GF-D8 (cell line): ENCODE measurements around the gene CST7.
"Not testable (repeated sequence)": the region's sequence is repeated elsewhere in the genome, so short reads cannot be mapped to it uniquely, and the experiment has no call there.

Source experiments
- DNase-seq: peaks from one replicate; lab custom pipeline; 2025; lab: John Stamatoyannopoulos, UW

CST7 gene, protein sequence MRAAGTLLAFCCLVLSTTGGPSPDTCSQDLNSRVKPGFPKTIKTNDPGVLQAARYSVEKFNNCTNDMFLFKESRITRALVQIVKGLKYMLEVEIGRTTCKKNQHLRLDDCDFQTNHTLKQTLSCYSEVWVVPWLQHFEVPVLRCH

DNA sequence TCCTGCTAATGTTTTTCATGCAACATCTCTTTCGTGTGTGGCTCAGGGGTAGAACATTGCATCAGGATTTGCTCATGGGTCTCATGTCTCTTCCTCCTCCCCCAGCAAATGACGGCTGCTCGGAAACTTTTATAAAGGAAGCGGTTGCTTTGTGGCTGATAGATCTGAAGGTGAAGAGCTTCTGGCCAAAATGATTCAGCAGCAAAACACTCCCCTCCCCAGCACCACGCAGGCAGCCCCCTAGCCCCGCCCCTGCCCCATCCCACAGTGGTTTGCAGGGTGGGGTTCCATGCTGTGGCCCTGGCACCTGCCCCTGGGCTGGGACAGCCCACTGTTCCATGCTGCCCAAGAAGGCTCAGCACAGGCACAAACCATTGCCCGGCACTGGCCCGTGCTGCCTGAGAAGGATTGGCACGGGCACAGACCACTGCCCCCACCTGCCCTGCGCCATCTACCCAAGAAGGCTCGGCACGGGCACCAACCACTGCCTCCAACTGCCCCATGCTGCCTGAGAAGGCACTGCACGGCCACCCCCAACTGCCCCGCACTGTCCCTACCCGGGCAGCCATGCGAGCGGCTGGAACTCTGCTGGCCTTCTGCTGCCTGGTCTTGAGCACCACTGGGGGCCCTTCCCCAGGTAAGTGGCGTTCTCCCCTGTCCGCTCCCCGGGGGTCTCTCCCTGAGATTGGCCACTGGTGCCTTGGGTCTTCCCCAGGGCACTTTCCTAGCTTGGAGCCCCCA lies at the start of gene CST7:
Gene CST7, plus strand, starts transcription at position 331 of the 741 bp plus-strand sequence. Its CDS starts 237 bp downstream, at position 568.
- peak; percentile 99 for DNase-seq

GRCh38 chr20:24906806-24907205 lies 42.3 kb upstream of the CST7 start:
- no peak for DNase-seq

- DNase-seq, result no peak
Measured at GRCh38 chr20:24908642-24909041, 40.4 kb upstream of the CST7 start.

GRCh38 chr20:24909086-24909780 lies 39.8 kb upstream of the CST7 start:
- no peak for DNase-seq

- DNase-seq, result no peak
Measured at GRCh38 chr20:24909861-24910260, 39.2 kb upstream of the CST7 start.

- DNase-seq, result no peak
Measured at GRCh38 chr20:24910461-24910860, 38.6 kb upstream of the CST7 start.

- no peak for DNase-seq
Measured at GRCh38 chr20:24911461-24911860, 37.6 kb upstream of the CST7 start.

DNA sequence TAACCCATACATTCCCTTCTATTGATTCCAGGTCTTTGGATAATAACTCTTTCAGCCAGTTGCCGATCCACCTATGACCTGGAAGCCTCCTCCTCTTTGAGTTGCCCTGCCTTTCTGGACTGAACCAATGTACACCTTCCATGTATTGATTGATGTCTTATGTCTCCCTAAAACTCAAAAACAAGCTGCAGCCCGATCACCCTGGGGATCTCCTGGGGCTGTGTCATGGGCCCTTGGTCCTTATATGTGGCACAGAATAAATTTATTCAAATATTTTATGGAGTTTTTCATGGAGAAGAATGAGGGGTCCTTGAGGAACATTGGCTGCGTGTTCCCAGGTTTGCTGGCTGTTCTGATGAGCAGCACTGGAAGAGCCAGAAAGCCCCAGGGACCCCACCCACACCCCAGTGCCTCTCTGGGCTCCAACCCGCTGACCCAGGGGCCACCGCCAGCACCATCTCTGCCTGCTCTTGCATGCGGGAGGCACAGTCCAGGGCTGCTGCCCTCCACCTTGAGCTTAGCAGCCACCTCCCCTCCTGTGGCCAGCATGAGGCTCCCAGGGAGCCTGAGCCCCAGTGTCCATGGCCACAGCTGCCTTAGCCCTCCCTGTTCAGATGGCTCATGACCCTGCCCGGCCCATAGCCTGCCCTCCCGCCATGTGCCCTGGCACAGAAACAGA lies 36.5 kb upstream of the CST7 start:
- DNase-seq, result no peak

- no peak for DNase-seq
Measured at GRCh38 chr20:24913076-24913628, 35.9 kb upstream of the CST7 start.

DNA sequence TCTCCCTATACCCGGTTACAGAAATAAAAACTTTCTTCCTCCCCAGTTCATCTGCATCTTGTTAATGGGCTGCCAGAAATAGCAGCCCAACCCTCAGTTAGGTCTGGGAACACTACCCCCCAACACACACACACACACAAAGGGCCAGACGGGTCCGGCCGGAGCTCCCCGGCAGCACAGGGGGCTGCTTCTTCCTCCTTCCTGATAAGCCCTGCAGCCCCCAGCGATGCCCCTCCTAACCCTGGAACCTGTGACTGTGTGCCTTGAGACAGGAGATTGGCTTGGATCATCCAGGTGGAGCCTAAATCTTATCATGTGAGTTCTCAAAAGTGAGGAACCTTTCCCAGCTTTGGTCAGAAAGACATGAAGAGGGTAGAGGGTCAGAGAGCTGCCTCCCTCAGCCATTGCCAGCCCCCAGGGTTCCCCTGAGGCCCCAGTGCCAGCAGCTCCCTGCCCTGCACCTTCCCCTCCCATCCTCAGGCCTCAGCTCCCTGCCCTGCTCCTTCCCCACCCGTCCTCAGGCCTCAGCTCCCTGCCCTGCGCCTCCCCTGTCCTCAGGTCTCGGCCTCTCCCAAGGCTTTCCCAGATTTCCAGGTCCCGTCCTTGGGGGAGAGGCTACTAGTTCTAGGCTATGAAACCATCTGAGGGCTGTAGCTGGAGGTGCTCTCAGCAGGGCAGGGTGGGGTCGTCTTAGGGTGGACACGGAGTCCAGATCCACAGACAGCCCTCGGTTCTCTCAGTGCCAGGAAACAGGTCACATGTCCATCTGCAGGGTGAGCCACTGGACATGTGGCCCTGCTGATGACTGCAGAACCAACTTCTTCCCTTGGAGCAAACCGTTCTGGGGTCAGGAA lies 34.5 kb upstream of the CST7 start:
- no peak for DNase-seq

DNA sequence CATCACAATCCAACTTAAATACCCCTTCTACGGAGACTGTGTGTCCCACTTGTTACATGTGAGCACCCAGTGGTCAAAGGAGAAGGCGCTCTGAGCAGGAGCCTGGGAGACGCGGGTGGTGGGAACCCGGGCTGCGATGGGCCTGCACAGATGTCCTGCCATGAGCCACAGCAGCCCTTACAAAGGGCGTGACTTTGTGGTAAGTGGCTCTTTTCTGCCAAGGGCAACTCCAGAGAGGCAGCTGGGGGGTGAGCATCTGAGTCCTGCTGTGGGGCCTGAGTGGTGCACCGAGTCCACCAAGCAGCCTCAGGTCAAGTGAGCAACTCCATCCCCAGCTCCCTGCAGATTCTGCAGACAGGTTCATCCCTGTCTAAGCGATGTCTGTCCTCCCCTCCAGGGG lies 33.6 kb upstream of the CST7 start:
- DNase-seq, result no peak

DNA sequence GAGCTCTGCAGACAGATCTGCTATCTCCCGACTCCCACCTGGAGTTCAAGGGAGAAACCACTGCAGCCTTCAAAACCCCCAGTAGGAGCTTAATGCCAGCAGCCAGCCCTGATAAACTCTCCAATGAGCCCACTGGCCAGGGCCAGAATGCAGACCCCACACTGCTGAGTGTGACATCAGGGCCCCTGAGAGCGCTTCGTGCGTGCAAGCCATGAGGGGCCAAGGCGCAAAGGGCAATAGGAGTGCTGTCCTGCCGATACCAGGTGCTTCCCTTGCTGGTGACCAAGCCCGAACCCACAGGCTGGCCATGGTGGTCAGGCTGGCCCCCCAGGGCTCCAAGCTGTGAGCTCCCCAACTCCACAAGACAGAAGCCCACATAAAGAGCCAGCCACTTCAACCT lies 33.2 kb upstream of the CST7 start:
- DNase-seq, result no peak

GRCh38 chr20:24916412-24916811 lies 32.7 kb upstream of the CST7 start:
- no peak for DNase-seq

DNA sequence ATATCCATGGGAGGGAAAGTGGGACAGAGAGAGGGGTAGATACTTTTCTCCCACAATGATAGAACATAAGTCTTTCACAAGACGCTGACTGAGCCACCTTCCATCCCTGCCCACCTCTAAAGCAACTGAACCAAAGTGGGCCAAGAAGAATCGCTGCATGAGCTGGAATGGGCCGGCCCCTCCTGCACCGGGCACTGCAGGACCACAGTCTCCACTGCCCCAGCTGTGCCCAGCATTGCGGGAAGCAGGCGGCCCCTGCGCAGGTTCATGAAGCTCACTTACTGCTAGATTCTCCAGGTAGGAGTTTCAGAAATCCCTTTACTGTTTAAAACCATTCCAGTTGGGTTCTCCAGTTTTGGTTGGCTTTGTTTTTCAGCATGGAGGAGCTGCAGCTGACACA lies 32.0 kb upstream of the CST7 start:
- DNase-seq, result no peak

DNA sequence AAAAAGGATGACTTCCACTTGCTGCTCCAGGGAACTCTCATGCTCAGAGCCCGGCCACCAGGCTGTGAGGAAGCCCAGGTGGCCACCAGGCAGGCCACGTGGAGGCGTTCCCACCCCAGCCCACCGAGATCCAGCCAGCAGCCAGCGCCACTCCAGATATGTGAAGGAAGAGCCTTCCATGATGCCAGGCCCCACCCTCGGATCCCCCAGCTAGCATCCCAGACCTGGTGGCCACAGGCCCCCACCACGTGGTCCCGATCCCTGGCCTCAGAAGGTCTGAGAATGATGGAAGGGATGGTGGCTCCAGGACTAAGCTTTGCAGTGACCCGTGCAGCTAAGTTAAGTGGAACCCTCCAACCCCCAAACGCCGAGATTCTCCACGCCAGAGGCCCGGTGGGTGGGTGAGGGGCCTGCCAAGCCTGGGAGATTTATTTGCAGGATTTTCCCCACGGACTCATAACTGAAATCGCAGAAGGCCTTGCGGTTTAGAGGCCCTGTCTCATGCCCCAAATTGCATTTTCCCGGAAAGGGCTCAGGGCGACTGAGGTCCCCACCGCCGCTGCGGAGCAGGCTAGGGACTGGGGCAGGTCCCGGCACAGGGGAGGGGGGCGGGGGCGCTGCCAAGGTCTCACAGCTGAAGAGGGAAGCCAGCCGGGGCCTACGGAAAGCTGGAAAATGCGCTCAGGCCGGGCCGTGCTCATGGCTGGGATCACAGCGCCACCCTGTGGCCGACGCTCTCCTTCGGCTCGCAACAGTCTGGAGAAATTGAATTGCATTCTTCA lies 31.1 kb upstream of the CST7 start:
- peak; percentile 35 for DNase-seq

GRCh38 chr20:24918579-24919566 lies 30.2 kb upstream of the CST7 start:
- DNase-seq, result no peak

DNA sequence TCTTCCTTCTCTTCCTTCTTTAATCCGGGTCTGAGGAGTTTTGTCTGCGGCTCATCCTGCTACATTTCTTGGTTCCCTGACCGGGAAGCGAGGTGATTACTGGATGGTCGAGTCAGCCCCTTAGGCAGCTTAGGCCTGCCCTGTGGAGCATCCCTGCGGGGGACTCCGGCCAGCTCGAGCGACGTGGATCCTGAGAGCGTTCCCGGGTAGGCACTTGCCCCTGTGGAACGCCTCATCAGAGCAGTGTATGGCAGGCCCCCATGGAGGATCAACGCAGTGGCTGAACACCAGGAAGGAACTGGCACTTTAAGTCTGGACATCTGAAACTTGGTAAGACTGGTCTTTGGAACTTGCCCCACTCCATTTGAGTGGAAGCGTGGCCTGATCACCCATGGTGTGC lies 29.4 kb upstream of the CST7 start:
- DNase-seq, result not testable (repeated sequence)

DNA sequence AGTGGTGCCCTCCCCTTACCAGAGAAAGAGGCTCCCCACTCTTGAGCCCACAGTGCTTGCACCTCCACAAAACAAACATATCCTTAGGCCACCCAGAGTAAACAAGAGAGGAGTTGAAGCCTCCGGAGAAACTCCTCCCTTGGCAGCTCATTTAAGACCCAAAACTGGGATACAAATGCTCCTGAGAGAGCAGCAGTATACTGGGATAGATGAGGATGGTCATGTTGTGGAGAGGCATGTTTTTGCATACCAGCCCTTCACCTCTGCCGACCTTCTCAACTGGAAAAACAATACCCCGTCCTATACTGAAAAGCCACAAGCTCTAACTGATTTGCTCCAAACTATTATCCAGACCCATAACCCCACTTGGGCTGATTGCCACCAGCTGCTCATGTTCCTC lies 28.4 kb upstream of the CST7 start:
- not testable (repeated sequence) for DNase-seq

- DNase-seq, result not testable (repeated sequence)
Measured at GRCh38 chr20:24929259-24929658, 19.8 kb upstream of the CST7 start.
